ENCODE results near the gene MPDZ.

- no peak for TF ChIP-seq CTCF (IDR thresholded peaks at IDR 0.05 in 4 of 5, conservative IDR thresholded peaks at IDR 0.05 in 1 of 5)
- TF ChIP-seq POLR2A (IDR thresholded peaks at IDR 0.05): no peak
These were observed 115.5 kb downstream of the MPDZ start for GRCh38 chr9:13163946-13164345.

Measured in gastrocnemius medialis (tissue), 4 donors.